HL-60 (cell line): ENCODE results near the gene KCTD16.

Source experiments
- DNase-seq, 2 experiments: peaks; one replicate each; pipeline ENCODE4 v3.0.0-alpha.2; 2010 to 2020; ENCODE audit warnings: low read depth in 1 of 2, low spot score in 1 of 2
- H3K27ac ChIP-seq: fragments of 250-450 bp; sonication (Bioruptor Pico); replicated peaks from 2 replicates; pipeline ENCODE4 v1.5.1; 2020; ENCODE audit warnings: mild to moderate bottlenecking, moderate library complexity
- H3K27me3 ChIP-seq: fragments of 250-450 bp; sonication (Bioruptor Pico); 2 replicates; pipeline ENCODE4 v1.5.1; 2021; ENCODE audit warnings: mild to moderate bottlenecking, moderate library complexity; ENCODE audit not compliant: insufficient read depth, poor library complexity, severe bottlenecking
- H3K4me3 ChIP-seq: replicated peaks from 2 replicates; pipeline ENCODE4 v1.5.1; 2011; ENCODE audit warnings: mild to moderate bottlenecking, control low read depth, low read length; ENCODE audit not compliant: insufficient read depth
- CTCF ChIP-seq: IDR thresholded peaks from one replicate; pipeline ENCODE4 v1.5.1; 2011; ENCODE audit warnings: low read length, control low read depth, inconsistent platforms; ENCODE audit not compliant: insufficient read depth
- GABPA ChIP-seq: IDR thresholded peaks from 2 replicates; pipeline ENCODE4 v1.6.1; 2012; ENCODE audit warnings: low read depth
- POLR2AphosphoS5 ChIP-seq: IDR thresholded peaks from 2 replicates; pipeline ENCODE4 v1.6.1; 2012; ENCODE audit warnings: low read depth
- REST ChIP-seq: IDR thresholded peaks from 2 replicates; pipeline ENCODE4 v1.6.1; 2012; ENCODE audit warnings: low read depth; ENCODE audit not compliant: insufficient replicate concordance
- SPI1 ChIP-seq: IDR thresholded peaks from 2 replicates; pipeline ENCODE4 v1.6.1; 2012; ENCODE audit warnings: low read depth, mild to moderate bottlenecking, borderline replicate concordance

Gene KCTD16

GRCh38 chr5:144428326-144428725 is 257.7 kb downstream of the KCTD16 start:
- no peak overlapping the region for H3K27ac ChIP-seq
- DNase-seq, result no peak
- no peak overlapping the region for H3K4me3 ChIP-seq
- TF ChIP-seq CTCF (no peak), GABPA (no peak), SPI1 (no peak)
- no peaks in the 10 kb centered on the region for H3K27me3 ChIP-seq

GRCh38 chr5:144429405-144429804 is 258.7 kb downstream of the KCTD16 start:
- DNase-seq, result no peak
- H3K27ac ChIP-seq, result no peak overlapping the region
- TF ChIP-seq POLR2AphosphoS5, result no peak
- no peak for TF ChIP-seq CTCF
- TF ChIP-seq SPI1, result no peak
- H3K27me3 ChIP-seq, result no peaks in the 10 kb centered on the region
- H3K4me3 ChIP-seq, result no peak overlapping the region

GRCh38 chr5:144429905-144430304 is 259.2 kb downstream of the KCTD16 start:
- Histone ChIP-seq H3K27me3 (no peaks in the 10 kb centered on the region), H3K4me3 (no peak overlapping the region), H3K27ac (no peak overlapping the region)
- DNase-seq, result no peak
- TF ChIP-seq POLR2AphosphoS5, result no peak
- no peak for TF ChIP-seq SPI1
- no peak for TF ChIP-seq REST
- no peak for TF ChIP-seq GABPA
- TF ChIP-seq CTCF, result no peak

GRCh38 chr5:144433140-144433822 is 262.6 kb downstream of the KCTD16 start:
- no peak for DNase-seq
- H3K27ac ChIP-seq, result no peak overlapping the region
- TF ChIP-seq POLR2AphosphoS5 (no peak), CTCF (no peak), GABPA (no peak), SPI1 (no peak), REST (no peak)
- no peak overlapping the region for H3K4me3 ChIP-seq
- H3K27me3 ChIP-seq, result no peaks in the 10 kb centered on the region
